ENCODE measurements around the gene SLC5A4.
"Not testable (repeated sequence)": the region's sequence is repeated elsewhere in the genome, so short reads cannot be mapped to it uniquely, and the experiment has no call there.

Gene SLC5A4

GRCh38 chr22:32255217-32255616 is at the start of gene SLC5A4:
Gene SLC5A4, minus strand, starts transcription at chr22:32255347. Its CDS starts 18 bp downstream, at chr22:32255329.
- Histone ChIP-seq H3K9ac (ENCODE audit: low read length) (no peak within 1 kb of the TSS), H3K4me3 (ENCODE audit: low read length) (no peak within 1 kb of the TSS), H3K27ac (ENCODE audit: low read depth, low read length) (no peak within 1 kb of the TSS)

GRCh38 chr22:32293921-32294320 is 38.8 kb upstream of the SLC5A4 start:
- H3K9ac ChIP-seq (ENCODE audit: low read length); H3K36me3 ChIP-seq (ENCODE audit: control insufficient read depth, insufficient read depth, low read length); H3K4me1 ChIP-seq (ENCODE audit: control insufficient read depth, insufficient read depth, low read length); H3K27ac ChIP-seq (ENCODE audit: low read depth, low read length); H3K4me3 ChIP-seq (ENCODE audit: low read length); H3K27me3 ChIP-seq (ENCODE audit: control insufficient read depth, insufficient read depth, low read length): not testable (repeated sequence)

More at GRCh38 chr22:32255217-32255616, at the start of gene SLC5A4:
- no peaks in the 10 kb centered on the region for H3K4me1 ChIP-seq (ENCODE audit: control insufficient read depth, insufficient read depth, low read length)
- no peaks in the 10 kb centered on the region for H3K36me3 ChIP-seq (ENCODE audit: control insufficient read depth, insufficient read depth, low read length)
- H3K27me3 ChIP-seq (ENCODE audit: control insufficient read depth, insufficient read depth, low read length) = no peaks in the 10 kb centered on the region

GRCh38 chr22:32286290-32286840 is 31.2 kb upstream of the SLC5A4 start:
- Histone ChIP-seq H3K27ac (ENCODE audit: low read depth, low read length) (no peak overlapping the region), H3K4me3 (ENCODE audit: low read length) (no peak overlapping the region), H3K27me3 (ENCODE audit: control insufficient read depth, insufficient read depth, low read length) (no peaks in the 10 kb centered on the region), H3K36me3 (ENCODE audit: control insufficient read depth, insufficient read depth, low read length) (no peaks in the 10 kb centered on the region), H3K4me1 (ENCODE audit: control insufficient read depth, insufficient read depth, low read length) (no peaks in the 10 kb centered on the region), H3K9ac (ENCODE audit: low read length) (no peak overlapping the region)

- Histone ChIP-seq H3K36me3 (ENCODE audit: control insufficient read depth, insufficient read depth, low read length) (no peaks in the 10 kb centered on the region), H3K4me3 (ENCODE audit: low read length) (no peak overlapping the region), H3K27me3 (ENCODE audit: control insufficient read depth, insufficient read depth, low read length) (no peaks in the 10 kb centered on the region), H3K27ac (ENCODE audit: low read depth, low read length) (no peak overlapping the region), H3K4me1 (ENCODE audit: control insufficient read depth, insufficient read depth, low read length) (no peaks in the 10 kb centered on the region), H3K9ac (ENCODE audit: low read length) (no peak overlapping the region)
Measured at GRCh38 chr22:32281072-32281471, 25.9 kb upstream of the SLC5A4 start.

- not testable (repeated sequence) for H3K27ac ChIP-seq (ENCODE audit: low read depth, low read length); H3K4me3 ChIP-seq (ENCODE audit: low read length); H3K27me3 ChIP-seq (ENCODE audit: control insufficient read depth, insufficient read depth, low read length)
Measured at GRCh38 chr22:32275353-32275752, 20.2 kb upstream of the SLC5A4 start.

GRCh38 chr22:32271389-32271788 is 16.2 kb upstream of the SLC5A4 start:
- H3K9ac ChIP-seq (ENCODE audit: low read length) = no peak overlapping the region
- no peaks in the 10 kb centered on the region for H3K36me3 ChIP-seq (ENCODE audit: control insufficient read depth, insufficient read depth, low read length)
- no peak overlapping the region for H3K4me3 ChIP-seq (ENCODE audit: low read length)
- H3K27ac ChIP-seq (ENCODE audit: low read depth, low read length) = no peak overlapping the region
- H3K27me3 ChIP-seq (ENCODE audit: control insufficient read depth, insufficient read depth, low read length) = no peaks in the 10 kb centered on the region
- no peaks in the 10 kb centered on the region for H3K4me1 ChIP-seq (ENCODE audit: control insufficient read depth, insufficient read depth, low read length)

More at GRCh38 chr22:32275353-32275752, 20.2 kb upstream of the SLC5A4 start:
- H3K9ac ChIP-seq (ENCODE audit: low read length); H3K4me1 ChIP-seq (ENCODE audit: control insufficient read depth, insufficient read depth, low read length); H3K36me3 ChIP-seq (ENCODE audit: control insufficient read depth, insufficient read depth, low read length): not testable (repeated sequence)

GRCh38 chr22:32270641-32271369 is 15.7 kb upstream of the SLC5A4 start:
- Histone ChIP-seq H3K27me3 (ENCODE audit: control insufficient read depth, insufficient read depth, low read length) (no peaks in the 10 kb centered on the region), H3K4me1 (ENCODE audit: control insufficient read depth, insufficient read depth, low read length) (no peaks in the 10 kb centered on the region), H3K9ac (ENCODE audit: low read length) (no peak overlapping the region), H3K36me3 (ENCODE audit: control insufficient read depth, insufficient read depth, low read length) (no peaks in the 10 kb centered on the region), H3K27ac (ENCODE audit: low read depth, low read length) (no peak overlapping the region), H3K4me3 (ENCODE audit: low read length) (no peak overlapping the region)

- Histone ChIP-seq H3K27ac (ENCODE audit: low read depth, low read length) (no peak overlapping the region), H3K9ac (ENCODE audit: low read length) (no peak overlapping the region), H3K36me3 (ENCODE audit: control insufficient read depth, insufficient read depth, low read length) (no peaks in the 10 kb centered on the region), H3K4me3 (ENCODE audit: low read length) (no peak overlapping the region), H3K27me3 (ENCODE audit: control insufficient read depth, insufficient read depth, low read length) (no peaks in the 10 kb centered on the region), H3K4me1 (ENCODE audit: control insufficient read depth, insufficient read depth, low read length) (no peaks in the 10 kb centered on the region)
Measured at GRCh38 chr22:32269316-32269715, 14.2 kb upstream of the SLC5A4 start.

- Histone ChIP-seq H3K4me1 (ENCODE audit: control insufficient read depth, insufficient read depth, low read length) (no peaks in the 10 kb centered on the region), H3K27ac (ENCODE audit: low read depth, low read length) (no peak overlapping the region), H3K36me3 (ENCODE audit: control insufficient read depth, insufficient read depth, low read length) (no peaks in the 10 kb centered on the region), H3K4me3 (ENCODE audit: low read length) (no peak overlapping the region), H3K27me3 (ENCODE audit: control insufficient read depth, insufficient read depth, low read length) (no peaks in the 10 kb centered on the region), H3K9ac (ENCODE audit: low read length) (no peak overlapping the region)
Measured at GRCh38 chr22:32267011-32267410, 11.9 kb upstream of the SLC5A4 start.

- Histone ChIP-seq H3K4me1 (ENCODE audit: control insufficient read depth, insufficient read depth, low read length) (no peaks in the 10 kb centered on the region), H3K27ac (ENCODE audit: low read depth, low read length) (no peak overlapping the region), H3K36me3 (ENCODE audit: control insufficient read depth, insufficient read depth, low read length) (no peaks in the 10 kb centered on the region), H3K9ac (ENCODE audit: low read length) (no peak overlapping the region), H3K27me3 (ENCODE audit: control insufficient read depth, insufficient read depth, low read length) (no peaks in the 10 kb centered on the region), H3K4me3 (ENCODE audit: low read length) (no peak overlapping the region)
Measured at GRCh38 chr22:32265882-32266767, 11.0 kb upstream of the SLC5A4 start.

GRCh38 chr22:32263678-32264077 is 8.5 kb upstream of the SLC5A4 start:
- not testable (repeated sequence) for H3K27ac ChIP-seq (ENCODE audit: low read depth, low read length); H3K4me1 ChIP-seq (ENCODE audit: control insufficient read depth, insufficient read depth, low read length); H3K36me3 ChIP-seq (ENCODE audit: control insufficient read depth, insufficient read depth, low read length); H3K9ac ChIP-seq (ENCODE audit: low read length); H3K27me3 ChIP-seq (ENCODE audit: control insufficient read depth, insufficient read depth, low read length); H3K4me3 ChIP-seq (ENCODE audit: low read length)

- no peak overlapping the region for H3K9ac ChIP-seq (ENCODE audit: low read length)
- H3K27ac ChIP-seq (ENCODE audit: low read depth, low read length) = no peak overlapping the region
- H3K4me1 ChIP-seq (ENCODE audit: control insufficient read depth, insufficient read depth, low read length) = no peaks in the 10 kb centered on the region
- no peak overlapping the region for H3K4me3 ChIP-seq (ENCODE audit: low read length)
- H3K27me3 ChIP-seq (ENCODE audit: control insufficient read depth, insufficient read depth, low read length) = no peaks in the 10 kb centered on the region
- H3K36me3 ChIP-seq (ENCODE audit: control insufficient read depth, insufficient read depth, low read length) = no peaks in the 10 kb centered on the region
Measured at GRCh38 chr22:32261306-32261705, 6.2 kb upstream of the SLC5A4 start.

All from rectal smooth muscle tissue (tissue), 1 donor.